ENCODE results near the gene MARCHF7.
"Not testable (repeated sequence)": the region's sequence is repeated elsewhere in the genome, so short reads cannot be mapped to it uniquely, and the experiment has no call there.

Gene MARCHF7

GRCh38 chr2:159722580-159722979, 10.3 kb downstream of the MARCHF7 start:
- no peak for DNase-seq

- DNase-seq: not testable (repeated sequence)
Measured at GRCh38 chr2:159724795-159725572, 12.7 kb downstream of the MARCHF7 start.

- no peak for DNase-seq
Measured at GRCh38 chr2:159725713-159726112, 13.4 kb downstream of the MARCHF7 start.

GRCh38 chr2:159728629-159729028, 16.3 kb downstream of the MARCHF7 start:
- DNase-seq: no peak

- no peak for DNase-seq
Measured at GRCh38 chr2:159735648-159736047, 23.3 kb downstream of the MARCHF7 start.

- no peak for DNase-seq
Measured at GRCh38 chr2:159736048-159736447, 23.7 kb downstream of the MARCHF7 start.

GRCh38 chr2:159737292-159737916, 25.1 kb downstream of the MARCHF7 start:
- no peak for DNase-seq

GRCh38 chr2:159737917-159738296, 25.6 kb downstream of the MARCHF7 start:
- DNase-seq: no peak

GRCh38 chr2:159738509-159739390, 26.4 kb downstream of the MARCHF7 start:
- DNase-seq: no peak

GRCh38 chr2:159742846-159743245, 30.5 kb downstream of the MARCHF7 start:
- no peak for DNase-seq

GRCh38 chr2:159744363-159744762, 32.1 kb downstream of the MARCHF7 start:
- no peak for DNase-seq

- not testable (repeated sequence) for DNase-seq
Measured at GRCh38 chr2:159745237-159745636, 32.9 kb downstream of the MARCHF7 start.

GRCh38 chr2:159748089-159748488, 35.8 kb downstream of the MARCHF7 start:
- DNase-seq: no peak

- no peak for DNase-seq
Measured at GRCh38 chr2:159750873-159751272, 38.6 kb downstream of the MARCHF7 start.

GRCh38 chr2:159753797-159754196, 41.5 kb downstream of the MARCHF7 start:
- DNase-seq: no peak

GRCh38 chr2:159755014-159755413, 42.7 kb downstream of the MARCHF7 start:
- no peak for DNase-seq

- no peak for DNase-seq
Measured at GRCh38 chr2:159755788-159756187, 43.5 kb downstream of the MARCHF7 start.

GRCh38 chr2:159758239-159758638, 45.9 kb downstream of the MARCHF7 start:
- DNase-seq: no peak

GRCh38 chr2:159758686-159759085, 46.4 kb downstream of the MARCHF7 start:
- no peak for DNase-seq

- no peak for DNase-seq
Measured at GRCh38 chr2:159759577-159759976, 47.3 kb downstream of the MARCHF7 start.

GRCh38 chr2:159760326-159760725, 48.0 kb downstream of the MARCHF7 start:
- DNase-seq: no peak

GRCh38 chr2:159762075-159762474, 49.8 kb downstream of the MARCHF7 start:
- DNase-seq: no peak

Measured in NCI-H2171 treated with DMSO at 0.1 percent for 48 hours (cell line).